GM18505 (cell line): ENCODE results near the gene KIAA0232.

Experiments used
- ATAC-seq: cut with Tn5 transposase; IDR thresholded peaks from one replicate; pipeline ENCODE4 v1.9.1; 2021; ENCODE audit not compliant: unreplicated experiment
- POLR2A ChIP-seq: IDR thresholded peaks from 4 replicates; pipeline ENCODE4 v1.6.1; 2011; ENCODE audit warnings: borderline replicate concordance; ENCODE audit not compliant: insufficient read depth, insufficient read length; ENCODE audit errors: extremely low read depth

KIAA0232 gene

GRCh38 chr4:6782147-6782845 is at the start of gene KIAA0232:
KIAA0232 (plus strand) TSS chr4:6782727; CDS start chr4:6824454, 41,727 bp downstream.
- TF ChIP-seq POLR2A = peak; percentile 66

GRCh38 chr4:6733358-6734164 is 49.0 kb upstream of the KIAA0232 start:
- ATAC-seq = no peak
- no peak for TF ChIP-seq POLR2A

More at GRCh38 chr4:6782147-6782845, at the start of gene KIAA0232:
- ATAC-seq = peak; percentile 64

GRCh38 chr4:6734165-6734786 is 48.3 kb upstream of the KIAA0232 start:
- no peak for TF ChIP-seq POLR2A
- no peak for ATAC-seq

GRCh38 chr4:6739920-6740319 is 42.6 kb upstream of the KIAA0232 start:
- no peak for ATAC-seq
- TF ChIP-seq POLR2A = no peak

- no peak for ATAC-seq
- TF ChIP-seq POLR2A = no peak
These were observed 42.2 kb upstream of the KIAA0232 start for GRCh38 chr4:6740347-6740746.

- ATAC-seq = no peak
- TF ChIP-seq POLR2A = no peak
These were observed 40.0 kb upstream of the KIAA0232 start for GRCh38 chr4:6742507-6742906.

- no peak for ATAC-seq
- TF ChIP-seq POLR2A = no peak
These were observed 39.5 kb upstream of the KIAA0232 start for GRCh38 chr4:6742989-6743388.

- no peak for TF ChIP-seq POLR2A
- ATAC-seq = no peak
These were observed 35.7 kb upstream of the KIAA0232 start for GRCh38 chr4:6746721-6747293.

- no peak for TF ChIP-seq POLR2A
- no peak for ATAC-seq
These were observed 35.1 kb upstream of the KIAA0232 start for GRCh38 chr4:6747294-6748051.

GRCh38 chr4:6748286-6748685 is 34.2 kb upstream of the KIAA0232 start:
- TF ChIP-seq POLR2A = no peak
- no peak for ATAC-seq

GRCh38 chr4:6749340-6750171 is 33.0 kb upstream of the KIAA0232 start:
- no peak for TF ChIP-seq POLR2A
- ATAC-seq = no peak
